ENCODE data around the gene LRRC71.
"Not testable (repeated sequence)": the region's sequence is repeated elsewhere in the genome, so short reads cannot be mapped to it uniquely, and the experiment has no call there.

LRRC71 gene

DNA sequence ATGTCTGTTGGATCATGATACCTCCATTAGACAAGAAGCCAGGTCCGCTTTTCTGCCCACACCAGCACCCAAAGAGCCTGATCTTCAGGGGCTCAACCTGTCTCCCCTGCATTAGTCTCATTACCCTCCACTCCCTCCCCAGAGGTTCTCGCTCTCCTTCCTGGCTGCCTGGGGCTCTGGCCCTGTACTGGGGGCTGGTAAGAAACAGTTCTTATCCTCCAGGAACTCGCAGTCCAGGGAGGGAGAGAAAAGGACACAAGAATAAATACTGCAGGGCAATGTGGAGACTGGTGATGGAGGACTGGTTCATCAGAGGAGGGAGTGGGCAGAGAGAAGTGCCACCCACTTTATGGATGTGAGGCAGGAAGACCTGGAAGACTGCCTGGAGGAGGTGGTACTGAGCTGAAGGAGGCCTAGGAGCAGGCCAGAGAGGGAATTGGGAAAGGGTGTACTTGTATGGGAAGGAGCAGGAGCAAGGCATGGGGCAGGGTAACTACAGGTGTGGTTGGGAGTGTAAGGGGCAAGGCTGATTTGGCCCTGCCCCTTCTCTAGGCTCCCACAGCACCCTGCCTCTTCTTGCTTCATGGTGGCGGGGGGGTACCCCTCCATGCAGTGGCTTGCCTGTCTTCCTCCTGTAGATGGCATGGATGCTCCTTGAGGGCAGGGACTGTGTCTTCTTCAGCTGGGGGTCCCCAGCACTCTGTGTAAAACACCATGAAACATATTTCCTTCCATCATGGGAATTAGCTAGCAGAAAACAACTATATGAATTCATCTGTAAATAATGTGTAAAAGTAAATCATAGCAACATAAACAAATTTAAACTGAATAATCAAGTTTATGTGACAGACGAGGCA is 5.0 kb downstream of the LRRC71 start:
- H3K27me3 ChIP-seq (ENCODE audit: low read depth, low read length), result peaks cover 43% of the 10 kb centered on the region
- H3K4me2 ChIP-seq (ENCODE audit: low read length), result no peak overlapping the region
- no peak for TF ChIP-seq EZH2phosphoT487 (IDR thresholded peaks at IDR 0.05; ENCODE audit: low read depth)
- TF ChIP-seq, protein P1, sequence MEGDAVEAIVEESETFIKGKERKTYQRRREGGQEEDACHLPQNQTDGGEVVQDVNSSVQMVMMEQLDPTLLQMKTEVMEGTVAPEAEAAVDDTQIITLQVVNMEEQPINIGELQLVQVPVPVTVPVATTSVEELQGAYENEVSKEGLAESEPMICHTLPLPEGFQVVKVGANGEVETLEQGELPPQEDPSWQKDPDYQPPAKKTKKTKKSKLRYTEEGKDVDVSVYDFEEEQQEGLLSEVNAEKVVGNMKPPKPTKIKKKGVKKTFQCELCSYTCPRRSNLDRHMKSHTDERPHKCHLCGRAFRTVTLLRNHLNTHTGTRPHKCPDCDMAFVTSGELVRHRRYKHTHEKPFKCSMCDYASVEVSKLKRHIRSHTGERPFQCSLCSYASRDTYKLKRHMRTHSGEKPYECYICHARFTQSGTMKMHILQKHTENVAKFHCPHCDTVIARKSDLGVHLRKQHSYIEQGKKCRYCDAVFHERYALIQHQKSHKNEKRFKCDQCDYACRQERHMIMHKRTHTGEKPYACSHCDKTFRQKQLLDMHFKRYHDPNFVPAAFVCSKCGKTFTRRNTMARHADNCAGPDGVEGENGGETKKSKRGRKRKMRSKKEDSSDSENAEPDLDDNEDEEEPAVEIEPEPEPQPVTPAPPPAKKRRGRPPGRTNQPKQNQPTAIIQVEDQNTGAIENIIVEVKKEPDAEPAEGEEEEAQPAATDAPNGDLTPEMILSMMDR (IDR thresholded peaks at IDR 0.05; ENCODE audit: low read depth, low read length), result peak; percentile 12; the same call in 1 of the 2 replicates
- no peak overlapping the region for H3K27ac ChIP-seq (ENCODE audit: low read length)
- no peaks in the 10 kb centered on the region for H4K20me1 ChIP-seq (ENCODE audit: insufficient read depth, low read length)
- no peaks in the 10 kb centered on the region for H3K4me1 ChIP-seq (ENCODE audit: low read length)
- H2AFZ ChIP-seq (ENCODE audit: low read depth, low read length), result no peak overlapping the region
- H3K79me2 ChIP-seq (ENCODE audit: low read length), result no peaks in the 10 kb centered on the region
- no peaks in the 10 kb centered on the region for H3K36me3 ChIP-seq (replicated peaks; ENCODE audit: low read depth, low read length)
- no peak overlapping the region for H3K4me3 ChIP-seq (ENCODE audit: low read length)
- H3K9ac ChIP-seq (ENCODE audit: low read length), result no peak overlapping the region
- no peaks in the 10 kb centered on the region for H3K9me3 ChIP-seq (ENCODE audit: insufficient read depth, low read length)

DNA sequence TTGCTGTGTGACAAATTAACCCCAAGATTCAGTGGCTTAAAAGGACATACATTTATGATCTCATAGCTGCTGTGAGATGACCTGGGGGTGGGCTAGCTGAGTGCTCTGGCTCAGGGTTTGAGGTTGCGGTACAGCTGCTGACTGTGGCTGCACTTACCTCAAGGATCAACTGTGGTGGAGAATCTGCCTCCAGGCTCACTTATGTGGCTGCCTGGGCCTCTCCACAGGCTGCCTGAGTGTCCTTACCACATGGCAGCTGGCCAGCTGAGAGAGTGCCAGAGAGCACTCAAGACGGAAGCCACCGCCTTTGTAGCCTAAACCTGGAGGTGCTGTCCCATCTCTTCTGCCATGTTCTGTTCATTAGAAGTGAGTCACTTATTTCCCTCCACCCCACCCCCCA is 5.7 kb downstream of the LRRC71 start:
- Histone ChIP-seq H3K4me2 (ENCODE audit: low read length) (no peak overlapping the region), H3K4me3 (ENCODE audit: low read length) (no peak overlapping the region), H3K4me1 (ENCODE audit: low read length) (no peaks in the 10 kb centered on the region), H3K9ac (ENCODE audit: low read length) (no peak overlapping the region), H3K27ac (ENCODE audit: low read length) (no peak overlapping the region), H3K27me3 (ENCODE audit: low read depth, low read length) (peaks cover 41% of the 10 kb centered on the region), H3K36me3 (replicated peaks; ENCODE audit: low read depth, low read length) (no peaks in the 10 kb centered on the region), H3K9me3 (ENCODE audit: insufficient read depth, low read length) (no peaks in the 10 kb centered on the region), H2AFZ (ENCODE audit: low read depth, low read length) (no peak overlapping the region), H3K79me2 (ENCODE audit: low read length) (no peaks in the 10 kb centered on the region), H4K20me1 (ENCODE audit: insufficient read depth, low read length) (no peaks in the 10 kb centered on the region)
- TF ChIP-seq EZH2phosphoT487 (IDR thresholded peaks at IDR 0.05; ENCODE audit: low read depth), result no peak
- TF ChIP-seq, protein P1 (IDR thresholded peaks at IDR 0.05; ENCODE audit: low read depth, low read length), result no peak

DNA sequence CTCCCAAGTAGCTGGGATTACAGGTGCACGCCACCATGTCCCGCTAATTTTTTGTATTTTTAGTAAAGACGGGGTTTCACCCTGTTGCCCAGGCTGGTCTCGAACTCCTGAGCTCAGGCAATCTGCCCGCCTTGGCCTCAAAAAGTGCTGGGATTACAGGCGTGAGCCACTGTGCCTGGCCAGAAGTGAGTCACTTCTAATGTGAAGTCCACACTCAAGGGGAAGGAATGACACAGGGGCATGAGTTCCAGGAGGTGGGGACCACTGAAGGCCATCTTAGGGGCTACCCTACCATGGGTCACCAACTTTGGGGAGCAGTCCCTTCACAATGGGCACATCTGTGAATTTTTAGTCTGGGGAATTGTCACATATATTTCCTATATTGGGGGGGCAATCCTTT is 6.3 kb downstream of the LRRC71 start:
- not testable (repeated sequence) for H3K9ac ChIP-seq (ENCODE audit: low read length); H3K9me3 ChIP-seq (ENCODE audit: insufficient read depth, low read length); H4K20me1 ChIP-seq (ENCODE audit: insufficient read depth, low read length); H3K4me2 ChIP-seq (ENCODE audit: low read length); H2AFZ ChIP-seq (ENCODE audit: low read depth, low read length); H3K4me3 ChIP-seq (ENCODE audit: low read length); H3K36me3 ChIP-seq (replicated peaks; ENCODE audit: low read depth, low read length); H3K27ac ChIP-seq (ENCODE audit: low read length); H3K79me2 ChIP-seq (ENCODE audit: low read length); H3K4me1 ChIP-seq (ENCODE audit: low read length)
- H3K27me3 ChIP-seq (ENCODE audit: low read depth, low read length), result peaks cover 36% of the 10 kb centered on the region

DNA sequence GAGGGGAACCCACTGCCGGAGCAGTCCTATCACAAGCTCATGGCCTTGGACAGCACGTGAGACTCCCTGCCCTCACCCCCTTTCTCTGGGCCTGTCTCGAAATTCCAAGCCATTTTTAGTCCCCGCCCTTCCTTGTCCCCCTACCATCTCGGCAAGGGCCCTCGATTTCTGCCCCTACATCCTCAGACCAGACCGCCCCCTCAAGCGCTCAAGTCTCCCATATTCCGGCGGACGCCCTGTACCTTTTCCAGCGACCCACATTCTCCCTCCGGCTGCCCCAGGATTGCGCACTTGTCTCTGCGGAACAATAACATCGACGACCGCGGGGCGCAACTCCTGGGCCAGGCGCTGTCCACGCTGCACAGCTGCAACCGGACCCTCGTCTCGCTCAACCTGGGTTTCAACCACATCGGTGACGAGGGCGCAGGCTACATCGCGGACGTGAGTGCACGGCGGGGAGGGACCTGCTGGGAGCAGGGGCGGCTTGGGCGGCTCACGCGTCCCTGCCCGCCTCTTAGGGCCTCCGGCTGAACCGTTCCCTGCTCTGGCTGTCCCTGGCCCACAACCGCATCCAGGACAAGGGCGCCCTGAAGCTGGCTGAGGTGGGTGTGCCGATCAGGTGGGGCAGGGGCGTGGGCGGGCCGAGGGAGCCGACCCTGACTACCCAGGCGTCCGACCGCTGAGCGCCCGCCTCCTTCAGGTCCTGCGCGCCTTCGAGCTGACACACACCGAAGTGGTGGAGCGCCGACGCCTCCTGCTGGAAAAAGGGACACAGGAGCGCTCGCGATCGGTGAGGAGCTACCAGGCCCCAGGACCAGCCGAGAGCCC is 7.0 kb downstream of the LRRC71 start:
- H3K4me1 ChIP-seq (ENCODE audit: low read length), result no peaks in the 10 kb centered on the region
- no peaks in the 10 kb centered on the region for H3K79me2 ChIP-seq (ENCODE audit: low read length)
- no peaks in the 10 kb centered on the region for H3K9me3 ChIP-seq (ENCODE audit: insufficient read depth, low read length)
- H3K9ac ChIP-seq (ENCODE audit: low read length), result no peak overlapping the region
- peaks cover 29% of the 10 kb centered on the region for H3K27me3 ChIP-seq (ENCODE audit: low read depth, low read length)
- H3K27ac ChIP-seq (ENCODE audit: low read length), result no peak overlapping the region
- H3K4me2 ChIP-seq (ENCODE audit: low read length), result no peak overlapping the region
- H2AFZ ChIP-seq (ENCODE audit: low read depth, low read length), result no peak overlapping the region
- TF ChIP-seq, protein P1 (IDR thresholded peaks at IDR 0.05; ENCODE audit: low read depth, low read length), result peak; percentile 29
- no peak for TF ChIP-seq EZH2phosphoT487 (IDR thresholded peaks at IDR 0.05; ENCODE audit: low read depth)
- H3K36me3 ChIP-seq (replicated peaks; ENCODE audit: low read depth, low read length), result no peaks in the 10 kb centered on the region
- no peak overlapping the region for H3K4me3 ChIP-seq (ENCODE audit: low read length)
- no peaks in the 10 kb centered on the region for H4K20me1 ChIP-seq (ENCODE audit: insufficient read depth, low read length)
